Mucosa of descending colon (tissue), 3 donors: Measurements from ENCODE around the gene MYO18A. TPM values are rescaled to one million over a fixed set of nuclear protein-coding genes. Genes with fewer than 3 reads are reported as not detected.

Experiments used
- ATAC-seq: fragments of 200-7000 bp; cut with Tn5 transposase; one replicate; pipeline ENCODE4 v1.9.1; 2020; ENCODE audit warnings: mild to moderate bottlenecking, moderate library complexity
- DNase-seq, 3 donors: peaks; one replicate each; pipeline ENCODE4 v3.0.0-alpha.2; 2020
- H3K36me3 ChIP-seq: fragments of 200-600 bp; one replicate; pipeline ENCODE4 v1.8.0; 2021; ENCODE audit warnings: low read depth, mild to moderate bottlenecking
- H3K4me1 ChIP-seq: fragments of 200-600 bp; one replicate; pipeline ENCODE4 v1.8.0; 2021; ENCODE audit warnings: low read depth, mild to moderate bottlenecking
- H3K4me3 ChIP-seq: fragments of 200-600 bp; one replicate; pipeline ENCODE4 v1.8.0; 2021; ENCODE audit warnings: mild to moderate bottlenecking
- H3K9me3 ChIP-seq: fragments of 200-600 bp; one replicate; pipeline ENCODE4 v1.8.0; 2021; ENCODE audit warnings: mild to moderate bottlenecking
- CTCF ChIP-seq: fragments of 200-600 bp; IDR thresholded peaks from one replicate; pipeline ENCODE4 v1.8.0; 2022; ENCODE audit warnings: antibody characterized with exemption, mild to moderate bottlenecking
- intact Hi-C, 2 donors: fragments of 100-400 bp; cut with DNase I in 1 of 2; cut with micrococcal nuclease in 1 of 2; formaldehyde crosslinking; loops; one replicate each; pipeline versions ENCODE4 v1.11.0 to v1.11.1; 2022; cut with DNase I, micrococcal nuclease
- total RNA-seq, 3 donors: library from RNA; stranded (reverse); fragmentation: NEBNext Ultra II Directional in 2 of 3; extraction: Animal tissue kit (Norgen Biotek cat#: 25700) in 2 of 3; gene quantifications; one replicate each; pipeline versions ENCODE4 v1.2.1 to v1.2.4, GENCODE V29; 2021 to 2023
- donor health status: DM: no; HTN: no; CAD: no; lungs with moderate emphysema.
- donor health status: DM: no; HTN: no; CAD: no.
- donor health status: DM: no; HTN: yes; CAD: no.

The MYO18A gene
- total RNA-seq, 3 donors from 2014 or later: 84.9 to 111 (median 93.3) TPM

GRCh38 chr17:29078183-29079045, 101.8 kb downstream of the MYO18A start:
- H3K4me1 ChIP-seq: no peaks in the 10 kb centered on the region
- no peak for TF ChIP-seq CTCF
- no peaks in the 10 kb centered on the region for H3K9me3 ChIP-seq
- intact Hi-C loops: no loop called here
- no peak for ATAC-seq
- H3K36me3 ChIP-seq: no peaks in the 10 kb centered on the region
- DNase-seq: peak in 1 of 3 donors; percentile 44
- H3K4me3 ChIP-seq: no peak overlapping the region

GRCh38 chr17:29077320-29077719, 102.9 kb downstream of the MYO18A start:
- no peaks in the 10 kb centered on the region for H3K4me1 ChIP-seq
- H3K9me3 ChIP-seq: no peaks in the 10 kb centered on the region
- H3K4me3 ChIP-seq: no peak overlapping the region
- intact Hi-C loops: no loop called here
- no peaks in the 10 kb centered on the region for H3K36me3 ChIP-seq
- no peak for TF ChIP-seq CTCF
- DNase-seq: peak in 1 of 3 donors; percentile 15
- ATAC-seq: no peak

- H3K4me3 ChIP-seq: no peak overlapping the region
- intact Hi-C loops: no loop called here
- TF ChIP-seq CTCF: no peak
- H3K4me1 ChIP-seq: no peaks in the 10 kb centered on the region
- H3K36me3 ChIP-seq: no peaks in the 10 kb centered on the region
- peak in 1 of 3 donors; percentile 9 for DNase-seq
- no peak for ATAC-seq
- H3K9me3 ChIP-seq: no peaks in the 10 kb centered on the region
These were observed 103.5 kb downstream of the MYO18A start for GRCh38 chr17:29076722-29077121.

GRCh38 chr17:29076087-29076486, 104.1 kb downstream of the MYO18A start:
- Histone ChIP-seq H3K9me3 (no peaks in the 10 kb centered on the region), H3K4me1 (no peaks in the 10 kb centered on the region), H3K36me3 (no peaks in the 10 kb centered on the region), H3K4me3 (no peak overlapping the region)
- ATAC-seq: no peak
- DNase-seq: no peak
- intact Hi-C loops: no loop called here
- no peak for TF ChIP-seq CTCF

GRCh38 chr17:29074488-29074887, 105.7 kb downstream of the MYO18A start:
- intact Hi-C loops: no loop called here
- Histone ChIP-seq H3K4me1 (no peaks in the 10 kb centered on the region), H3K9me3 (no peaks in the 10 kb centered on the region), H3K36me3 (no peaks in the 10 kb centered on the region), H3K4me3 (no peak overlapping the region)
- TF ChIP-seq CTCF: no peak
- ATAC-seq: no peak
- DNase-seq: peak in 1 of 3 donors; percentile 41
